Uterus (tissue), 4 donors: ENCODE measurements around the gene CISD2. TPM values are rescaled to one million over a fixed set of nuclear protein-coding genes. Genes with fewer than 3 reads are reported as not detected.
"Not testable (repeated sequence)": the region's sequence is repeated elsewhere in the genome, so short reads cannot be mapped to it uniquely, and the experiment has no call there.

ENCODE experiments used
- DNase-seq, 2 donors: peaks; one replicate each; pipeline ENCODE4 v3.0.0-alpha.2; 2019 to 2020
- H3K27ac ChIP-seq, 2 donors: fragments of 200-600 bp; sonication (generic); 1 replicate in 1 of 2; 2 replicates in 1 of 2; pipeline ENCODE4 v1.5.1; 2016 to 2018
- H3K27me3 ChIP-seq, 2 donors: fragments of 200-600 bp; sonication (generic); one replicate each; pipeline ENCODE4 v1.5.1; 2018 to 2019; ENCODE audit warnings: control low read depth in 1 of 2
- H3K36me3 ChIP-seq, 2 donors: fragments of 200-600 bp; sonication (generic); one replicate each; pipeline ENCODE4 v1.5.1; 2019; ENCODE audit warnings: control low read depth in 1 of 2
- H3K4me1 ChIP-seq, 2 donors: fragments of 200-600 bp; sonication (generic); one replicate each; pipeline ENCODE4 v1.5.1; 2018 to 2019; ENCODE audit warnings: control low read depth in 1 of 2
- H3K4me3 ChIP-seq, 2 donors: fragments of 200-600 bp; sonication (generic); 1 replicate in 1 of 2; 2 replicates in 1 of 2; pipeline ENCODE4 v1.5.1; 2018 to 2019; ENCODE audit warnings: mild to moderate bottlenecking in 1 of 2
- H3K9me3 ChIP-seq, 2 donors: fragments of 200-600 bp; sonication (generic); one replicate each; pipeline ENCODE4 v1.5.1; 2019; ENCODE audit warnings: control low read depth in 1 of 2
- CTCF ChIP-seq, 4 experiments: fragments of 200-600 bp in 2 of 4; fragments of 450-650 bp in 2 of 4; sonication (generic) in 2 of 4; IDR thresholded peaks; one replicate each; pipeline ENCODE4 v1.5.1; 2016 to 2019; ENCODE audit warnings: antibody characterized with exemption in 4 of 4, mild to moderate bottlenecking in 2 of 4, moderate library complexity in 1 of 4
- POLR2A ChIP-seq, 2 donors: fragments of 450-650 bp; IDR thresholded peaks; one replicate each; pipeline ENCODE4 v1.6.1; 2016; ENCODE audit warnings: antibody characterized with exemption in 2 of 2, mild to moderate bottlenecking in 1 of 2, moderate library complexity in 1 of 2
- intact Hi-C: fragments of 100-400 bp; cut with DNase I; formaldehyde crosslinking; loops from one replicate; pipeline ENCODE4 v1.15.1; 2023; ENCODE audit warnings: low total_unique reads
- total RNA-seq, 4 donors: library from RNA; depleted of rRNA in 3 of 4; stranded (reverse); fragments of >200 nt in 3 of 4; gene quantifications; one replicate each; pipeline versions ENCODE4 v1.1.0 to v1.2.4, GENCODE V29; 2014 to 2023
- donor health status: DM: yes; HTN: yes; CAD: no.

The CISD2 gene
- total RNA-seq: 10 to 100 TPM in 3 of 4 donors, 1 to 10 TPM in 1; 3.8 to 30.0 (median 19.4) TPM

- TF ChIP-seq CTCF (IDR thresholded peaks at IDR 0.05): peak in 3 of 4 experiments; percentile 6 to 28 (median 27)
- TF ChIP-seq POLR2A (IDR thresholded peaks at IDR 0.05): peak; percentile 76 to 77
- peak within 1 kb of the TSS; percentile 52 to 56 for H3K4me3 ChIP-seq
- H3K9me3 ChIP-seq: no peaks in the 10 kb centered on the region
- H3K27me3 ChIP-seq: no peaks in the 10 kb centered on the region
- intact Hi-C loops: loop anchor here (2.0 kb wide), 1 partner anchor 42 kb away; the partner anchor contains the start of gene UBE2D3
- DNase-seq: peak; percentile 90 to 91
- H3K36me3 ChIP-seq: no peaks in the 10 kb centered on the region
- peaks cover 0 to 8% of the 10 kb centered on the region in 2 donors for H3K4me1 ChIP-seq
- H3K27ac ChIP-seq: peak within 1 kb of the TSS; percentile 95 to 98
Measured at GRCh38 chr4:102868781-102869568, at the start of gene CISD2. TSS of gene CISD2 (plus strand) at chr4:102868992. CDS start at chr4:102869085, 93 bp downstream.

- intact Hi-C loops, H3K4me3 ChIP-seq, DNase-seq, H3K36me3 ChIP-seq, H3K27ac ChIP-seq, H3K9me3 ChIP-seq, H3K27me3 ChIP-seq: not testable (repeated sequence)
- H3K4me1 ChIP-seq: peaks cover 6 to 11% of the 10 kb centered on the region in 2 donors
Measured at GRCh38 chr4:102819100-102819499, 49.7 kb upstream of the CISD2 start.

GRCh38 chr4:102819588-102820365 lies 49.0 kb upstream of the CISD2 start:
- TF ChIP-seq CTCF (IDR thresholded peaks at IDR 0.05) (no peak), POLR2A (IDR thresholded peaks at IDR 0.05) (no peak)
- Histone ChIP-seq H3K9me3 (no peaks in the 10 kb centered on the region), H3K27me3 (no peaks in the 10 kb centered on the region), H3K27ac (no peak overlapping the region), H3K4me1 (peaks cover 6 to 11% of the 10 kb centered on the region in 2 donors), H3K36me3 (no peaks in the 10 kb centered on the region), H3K4me3 (no peak overlapping the region)
- no peak for DNase-seq
- intact Hi-C loops: loop anchor here (10.0 kb wide), 1 partner anchor 55 kb away; the partner anchor contains the start of gene MANBA

GRCh38 chr4:102823464-102823863 lies 45.3 kb upstream of the CISD2 start:
- H3K36me3 ChIP-seq: no peaks in the 10 kb centered on the region
- TF ChIP-seq POLR2A (IDR thresholded peaks at IDR 0.05) (no peak), CTCF (IDR thresholded peaks at IDR 0.05) (no peak)
- no peaks in the 10 kb centered on the region for H3K9me3 ChIP-seq
- H3K27me3 ChIP-seq: no peaks in the 10 kb centered on the region
- peak overlapping the region in 1 of 2 donors; percentile 60 for H3K4me3 ChIP-seq
- no peak for DNase-seq
- H3K27ac ChIP-seq: peak overlapping the region in 1 of 2 donors; percentile 99
- intact Hi-C loops: loop anchor here (10.0 kb wide), 1 partner anchor 59 kb away; the partner anchor contains the start of gene MANBA
- H3K4me1 ChIP-seq: peaks cover under 1 to 3% of the 10 kb centered on the region in 2 donors

GRCh38 chr4:102823897-102824296 lies 44.9 kb upstream of the CISD2 start:
- DNase-seq: no peak
- intact Hi-C loops: loop anchor here (10.0 kb wide), 1 partner anchor 59 kb away; the partner anchor contains the start of gene MANBA
- Histone ChIP-seq H3K27me3 (no peaks in the 10 kb centered on the region), H3K27ac (peak overlapping the region in 1 of 2 donors; percentile 99), H3K9me3 (no peaks in the 10 kb centered on the region), H3K4me3 (peak overlapping the region in 1 of 2 donors; percentile 60), H3K4me1 (peaks cover 0 to 3% of the 10 kb centered on the region in 2 donors), H3K36me3 (no peaks in the 10 kb centered on the region)
- TF ChIP-seq CTCF (IDR thresholded peaks at IDR 0.05) (no peak), POLR2A (IDR thresholded peaks at IDR 0.05) (no peak)
